ENCODE data around the gene TESK1. TPM values are rescaled to one million over a fixed set of nuclear protein-coding genes. Genes with fewer than 3 reads are reported as not detected.
A peak's percentile ranks its signal among the peaks of the same experiment; 100 is the strongest.

The TESK1 gene
- total RNA-seq, 1 donor from 2014 or later = 5.2 TPM

DNA sequence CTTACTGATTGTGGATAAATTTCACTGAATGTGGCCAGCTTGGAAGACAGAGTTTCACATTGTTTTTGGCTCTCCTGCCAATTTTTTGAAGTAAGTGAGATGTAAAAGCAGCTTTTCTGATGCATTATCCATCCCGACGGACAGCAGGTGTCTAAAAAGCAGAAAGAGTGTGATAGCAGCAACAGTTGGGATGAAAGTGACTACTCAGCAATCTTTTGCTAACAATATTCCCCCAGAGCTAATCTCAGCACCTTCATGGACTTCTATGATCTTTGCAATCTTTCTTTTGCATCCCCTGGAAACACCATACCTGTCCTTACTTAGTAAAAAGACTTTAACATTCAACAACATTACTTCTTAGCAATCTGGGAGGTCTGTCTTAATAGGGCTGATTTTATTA, 7.8 kb downstream of the TESK1 start:
- Histone ChIP-seq H3K36me3 (no peaks in the 10 kb centered on the region), H3K27me3 (peaks cover 38% of the 10 kb centered on the region), H2AFZ (replicated peaks) (no peak overlapping the region), H3K4me1 (peaks cover 9% of the 10 kb centered on the region), H3K9ac (no peak overlapping the region), H3K9me3 (ENCODE audit: low read depth) (no peaks in the 10 kb centered on the region), H3K27ac (no peak overlapping the region), H3F3A (ENCODE audit: low read depth) (peaks cover 5% of the 10 kb centered on the region), H3K4me3 (no peak overlapping the region), H3K4me2 (no peak overlapping the region), H3K79me2 (ENCODE audit: low read depth) (no peaks in the 10 kb centered on the region), H4K20me1 (ENCODE audit: low read depth) (peaks cover 1% of the 10 kb centered on the region)
- H3K27me3 Mint-ChIP-seq (ENCODE audit: insufficient read depth, low read depth) = peaks cover 39% of the 10 kb centered on the region
- DNase-seq (ENCODE audit: low spot score) = no peak
- H3K9me3 Mint-ChIP-seq = no peaks in the 10 kb centered on the region
- no peak overlapping the region for H3K4me3 Mint-ChIP-seq
- TF ChIP-seq EZH2 (IDR thresholded peaks at IDR 0.05) (no peak), EZH2phosphoT487 (IDR thresholded peaks at IDR 0.05) (no peak)
- TF ChIP-seq, protein P1, sequence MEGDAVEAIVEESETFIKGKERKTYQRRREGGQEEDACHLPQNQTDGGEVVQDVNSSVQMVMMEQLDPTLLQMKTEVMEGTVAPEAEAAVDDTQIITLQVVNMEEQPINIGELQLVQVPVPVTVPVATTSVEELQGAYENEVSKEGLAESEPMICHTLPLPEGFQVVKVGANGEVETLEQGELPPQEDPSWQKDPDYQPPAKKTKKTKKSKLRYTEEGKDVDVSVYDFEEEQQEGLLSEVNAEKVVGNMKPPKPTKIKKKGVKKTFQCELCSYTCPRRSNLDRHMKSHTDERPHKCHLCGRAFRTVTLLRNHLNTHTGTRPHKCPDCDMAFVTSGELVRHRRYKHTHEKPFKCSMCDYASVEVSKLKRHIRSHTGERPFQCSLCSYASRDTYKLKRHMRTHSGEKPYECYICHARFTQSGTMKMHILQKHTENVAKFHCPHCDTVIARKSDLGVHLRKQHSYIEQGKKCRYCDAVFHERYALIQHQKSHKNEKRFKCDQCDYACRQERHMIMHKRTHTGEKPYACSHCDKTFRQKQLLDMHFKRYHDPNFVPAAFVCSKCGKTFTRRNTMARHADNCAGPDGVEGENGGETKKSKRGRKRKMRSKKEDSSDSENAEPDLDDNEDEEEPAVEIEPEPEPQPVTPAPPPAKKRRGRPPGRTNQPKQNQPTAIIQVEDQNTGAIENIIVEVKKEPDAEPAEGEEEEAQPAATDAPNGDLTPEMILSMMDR (IDR thresholded peaks at IDR 0.05) = no peak
- peaks cover 13% of the 10 kb centered on the region for H3K4me1 Mint-ChIP-seq
- peak overlapping the region; percentile 4 for H3K27ac Mint-ChIP-seq
- peaks cover 8% of the 10 kb centered on the region for H3K36me3 Mint-ChIP-seq

DNA sequence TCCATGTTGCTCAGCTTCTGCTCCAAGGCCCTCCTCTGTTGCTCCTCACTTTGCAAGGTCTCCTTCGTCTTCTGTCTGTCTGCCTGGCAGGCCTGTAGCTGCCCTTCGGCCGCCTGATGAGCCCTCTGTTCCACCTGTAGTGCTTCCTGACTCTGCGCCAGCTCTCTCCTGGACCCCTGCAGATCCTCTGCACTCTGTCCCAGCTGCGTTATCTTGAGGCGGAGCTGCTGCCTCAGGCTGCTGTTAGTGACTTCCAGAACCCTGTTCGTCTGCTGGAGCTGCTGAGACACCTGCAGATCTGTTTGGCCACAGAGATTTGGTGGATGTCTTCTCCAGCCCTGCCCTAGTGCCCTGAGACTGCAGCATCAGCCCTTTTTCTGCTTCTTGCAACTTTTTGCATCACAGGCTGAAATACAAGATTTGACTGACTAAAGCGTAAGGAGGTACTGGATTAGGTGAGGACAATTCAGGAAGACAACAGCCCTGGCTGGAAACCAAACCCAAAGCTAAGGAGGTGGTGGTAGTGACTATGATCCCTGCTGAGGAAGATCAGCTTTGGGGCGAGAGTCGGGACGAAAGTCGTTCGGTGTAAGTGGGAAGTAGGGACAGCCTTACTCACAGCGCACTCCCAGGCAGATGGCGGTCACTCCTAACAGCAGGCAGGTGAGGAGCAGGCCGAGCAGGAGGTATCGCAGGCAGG, 11.1 kb downstream of the TESK1 start:
- H3K4me1 Mint-ChIP-seq = peaks cover 21% of the 10 kb centered on the region
- peaks cover 17% of the 10 kb centered on the region for H3K4me1 ChIP-seq
- H3K9me3 Mint-ChIP-seq = no peaks in the 10 kb centered on the region
- no peaks in the 10 kb centered on the region for H3K9me3 ChIP-seq (ENCODE audit: low read depth)
- peaks cover 40% of the 10 kb centered on the region for H3K27me3 Mint-ChIP-seq (ENCODE audit: insufficient read depth, low read depth)
- H3F3A ChIP-seq (ENCODE audit: low read depth) = peaks cover 5% of the 10 kb centered on the region
- H3K79me2 ChIP-seq (ENCODE audit: low read depth) = no peaks in the 10 kb centered on the region
- no peak overlapping the region for H3K4me3 ChIP-seq
- no peak overlapping the region for H3K27ac Mint-ChIP-seq
- no peaks in the 10 kb centered on the region for H3K36me3 ChIP-seq
- peak overlapping the region; percentile 82 for H3K4me2 ChIP-seq
- no peaks in the 10 kb centered on the region for H4K20me1 ChIP-seq (ENCODE audit: low read depth)
- H3K27me3 ChIP-seq = peaks cover 48% of the 10 kb centered on the region
- no peaks in the 10 kb centered on the region for H3K36me3 Mint-ChIP-seq
- H3K27ac ChIP-seq = no peak overlapping the region
- DNase-seq (ENCODE audit: low spot score) = no peak
- peak overlapping the region; percentile 91 for H2AFZ ChIP-seq (replicated peaks)
- TF ChIP-seq, protein P1 (IDR thresholded peaks at IDR 0.05) = no peak
- TF ChIP-seq EZH2 (IDR thresholded peaks at IDR 0.05) = no peak
- TF ChIP-seq EZH2phosphoT487 (IDR thresholded peaks at IDR 0.05) = no peak
- H3K4me3 Mint-ChIP-seq = peak overlapping the region; percentile 17
- no peak overlapping the region for H3K9ac ChIP-seq

DNA sequence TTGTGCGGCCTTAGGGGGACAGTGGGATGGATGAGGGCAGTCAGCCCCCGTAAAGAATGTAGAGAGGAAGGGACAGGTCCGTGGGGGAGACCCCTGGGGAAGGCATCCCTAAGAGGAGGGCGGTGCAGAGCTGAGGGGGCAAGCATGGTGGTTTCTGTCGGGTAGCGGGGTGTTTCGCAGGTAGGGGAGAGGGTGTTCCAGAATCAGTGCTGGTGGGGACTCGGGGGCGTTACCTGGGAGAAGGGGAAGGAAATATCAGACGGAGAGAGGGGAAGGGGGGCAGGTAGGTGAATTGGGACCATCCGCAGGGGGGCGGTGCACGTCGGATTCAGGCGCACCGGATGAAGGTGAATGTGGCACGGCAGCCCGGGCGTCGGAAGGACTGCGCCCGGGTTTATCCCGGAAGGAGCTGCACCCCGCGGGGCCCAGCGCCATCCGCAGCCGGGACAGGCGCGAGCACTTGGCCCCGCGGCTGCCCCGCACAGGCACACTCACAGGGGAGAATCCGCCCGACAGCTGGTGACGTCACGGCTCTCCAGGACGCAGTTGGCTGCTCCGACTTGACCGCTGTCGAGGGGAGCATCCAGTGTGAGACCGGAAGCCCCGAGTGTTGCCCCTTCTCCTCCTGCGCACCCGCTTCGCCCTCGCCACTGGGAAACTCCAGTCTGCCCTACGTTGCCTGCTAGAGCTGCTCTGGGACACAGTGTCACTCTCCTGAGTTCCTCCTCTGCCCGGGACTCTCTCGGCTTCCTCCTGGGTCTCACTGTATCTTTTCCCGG, 11.8 kb downstream of the TESK1 start:
- Mint-ChIP-seq H3K27me3 (ENCODE audit: insufficient read depth, low read depth) (peaks cover 40% of the 10 kb centered on the region), H3K36me3 (no peaks in the 10 kb centered on the region), H3K9me3 (no peaks in the 10 kb centered on the region), H3K27ac (no peak overlapping the region), H3K4me3 (peak overlapping the region; percentile 71), H3K4me1 (peaks cover 21% of the 10 kb centered on the region)
- peak overlapping the region; percentile 82 for H3K4me2 ChIP-seq
- H3K79me2 ChIP-seq (ENCODE audit: low read depth) = no peaks in the 10 kb centered on the region
- H3K9me3 ChIP-seq (ENCODE audit: low read depth) = no peaks in the 10 kb centered on the region
- peaks cover 5% of the 10 kb centered on the region for H3F3A ChIP-seq (ENCODE audit: low read depth)
- H3K4me3 ChIP-seq = peak overlapping the region; percentile 46
- peak; percentile 51 for DNase-seq (ENCODE audit: low spot score)
- TF ChIP-seq EZH2phosphoT487 (IDR thresholded peaks at IDR 0.05) (no peak), EZH2 (IDR thresholded peaks at IDR 0.05) (peak; percentile 55)
- TF ChIP-seq, protein P1 (IDR thresholded peaks at IDR 0.05) = peak; percentile 8
- H3K4me1 ChIP-seq = peaks cover 17% of the 10 kb centered on the region
- no peaks in the 10 kb centered on the region for H3K36me3 ChIP-seq
- H2AFZ ChIP-seq (replicated peaks) = peak overlapping the region; percentile 91
- peaks cover 48% of the 10 kb centered on the region for H3K27me3 ChIP-seq
- H3K27ac ChIP-seq = no peak overlapping the region
- no peak overlapping the region for H3K9ac ChIP-seq
- H4K20me1 ChIP-seq (ENCODE audit: low read depth) = no peaks in the 10 kb centered on the region

All from neural progenitor cell (in vitro differentiated cells).